Thyroid gland (tissue), 4 donors: Measurements from ENCODE around the gene LRRC8D. TPM values are rescaled to one million over a fixed set of nuclear protein-coding genes. Genes with fewer than 3 reads are reported as not detected.
A peak's percentile ranks its signal among the peaks of the same experiment; 100 is the strongest.

Source experiments
- DNase-seq, 2 donors: peaks; one replicate each; pipeline ENCODE4 v3.0.0-alpha.2; 2019
- H3K27ac ChIP-seq, 3 donors: fragments of 200-600 bp; sonication (generic); 1 replicate in 2 of 3; 2 replicates in 1 of 3; pipeline ENCODE4 v1.5.1; 2016 to 2019; ENCODE audit warnings: mild to moderate bottlenecking in 1 of 3, moderate library complexity in 1 of 3
- H3K27me3 ChIP-seq: fragments of 200-600 bp; sonication (generic); one replicate; pipeline ENCODE4 v1.5.1; 2019
- H3K36me3 ChIP-seq, 2 donors: fragments of 200-600 bp; sonication (generic); one replicate each; pipeline ENCODE4 v1.5.1; 2016 to 2019
- H3K4me1 ChIP-seq, 2 donors: fragments of 200-600 bp; sonication (generic); one replicate each; pipeline ENCODE4 v1.5.1; 2017 to 2019
- H3K4me3 ChIP-seq, 3 donors: fragments of 200-600 bp; sonication (generic); replicated peaks in 1 of 3; 1 replicate in 2 of 3; 2 replicates in 1 of 3; pipeline ENCODE4 v1.5.1; 2016; ENCODE audit warnings: mild to moderate bottlenecking in 1 of 3
- H3K9me3 ChIP-seq: fragments of 200-600 bp; sonication (generic); one replicate; pipeline ENCODE4 v1.5.1; 2017
- POLR2A ChIP-seq, 2 donors: fragments of 450-650 bp; IDR thresholded peaks; one replicate each; pipeline ENCODE4 v1.6.1; 2017; ENCODE audit warnings: antibody characterized with exemption in 2 of 2, mild to moderate bottlenecking in 2 of 2, moderate library complexity in 1 of 2
- WGBS, 2 donors: methylation state at CpG; one replicate each; pipeline ENCODE4 v1.1.5; 2017; 5-methylcytosine and 5-hydroxymethylcytosine counted together
- intact Hi-C: fragments of 100-400 bp; cut with DNase I; formaldehyde crosslinking; loops from one replicate; pipeline ENCODE4 v1.15.1; 2023
- total RNA-seq, 4 donors: library from RNA; depleted of rRNA; stranded (reverse); fragments of >200 nt; gene quantifications; one replicate each; pipeline ENCODE4 v1.2.3, GENCODE V29; 2016
- TF ChIP-seq, protein P1 (sequence below), 6 experiments: fragments of 200-600 bp in 3 of 6; fragments of 450-650 bp in 3 of 6; sonication (generic) in 3 of 6; IDR thresholded peaks; one replicate each; pipeline ENCODE4 v1.5.1; 2016 to 2019; ENCODE audit warnings: antibody characterized with exemption in 6 of 6, mild to moderate bottlenecking in 2 of 6, inconsistent platforms in 1 of 6, moderate library complexity in 1 of 6

LRRC8D gene
- total RNA-seq, 4 donors from 2014 or later = 21.1 to 46.7 (median 35.3) TPM

DNA sequence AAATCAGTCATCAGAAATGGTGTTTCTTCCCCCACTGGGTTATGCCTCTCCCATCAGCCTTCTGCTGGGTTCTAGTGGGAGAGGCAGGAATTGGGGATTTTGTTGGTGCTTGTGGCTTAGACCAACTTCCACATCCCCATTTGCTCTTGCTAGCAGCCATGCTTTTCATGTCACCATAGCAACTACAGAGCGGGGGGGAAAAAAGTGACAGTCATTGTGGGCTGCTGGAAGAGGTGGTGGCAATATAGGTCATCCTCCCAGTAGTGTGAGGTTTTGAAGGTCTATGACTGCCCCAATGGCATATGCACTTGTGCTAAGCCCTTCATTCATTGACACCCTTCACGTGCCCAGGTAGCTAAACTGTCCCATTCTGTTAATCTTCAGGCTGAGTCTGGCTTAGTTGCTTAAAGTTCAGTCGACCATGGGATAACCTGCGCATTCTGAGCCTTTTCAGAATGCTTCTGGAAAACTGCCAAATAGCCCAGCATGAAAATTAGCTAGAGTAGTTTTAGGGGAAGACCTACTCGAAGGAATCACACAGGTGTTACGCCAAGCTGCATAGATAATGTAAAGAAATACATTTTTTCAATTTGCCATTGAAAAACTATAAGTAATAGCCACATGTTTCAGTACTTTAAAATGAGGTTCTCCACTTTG is 120.4 kb downstream of the LRRC8D start:
- peak; percentile 20 to 29 for DNase-seq
- no peak overlapping the region for H3K4me3 ChIP-seq
- WGBS, 2 donors = 46 to 52% methylated on average over 6 of the region's 6 CpGs
- H3K27ac ChIP-seq = no peak overlapping the region
- no peaks in the 10 kb centered on the region for H3K27me3 ChIP-seq
- no peaks in the 10 kb centered on the region for H3K36me3 ChIP-seq
- intact Hi-C loops = no loop called here
- TF ChIP-seq, protein P1, sequence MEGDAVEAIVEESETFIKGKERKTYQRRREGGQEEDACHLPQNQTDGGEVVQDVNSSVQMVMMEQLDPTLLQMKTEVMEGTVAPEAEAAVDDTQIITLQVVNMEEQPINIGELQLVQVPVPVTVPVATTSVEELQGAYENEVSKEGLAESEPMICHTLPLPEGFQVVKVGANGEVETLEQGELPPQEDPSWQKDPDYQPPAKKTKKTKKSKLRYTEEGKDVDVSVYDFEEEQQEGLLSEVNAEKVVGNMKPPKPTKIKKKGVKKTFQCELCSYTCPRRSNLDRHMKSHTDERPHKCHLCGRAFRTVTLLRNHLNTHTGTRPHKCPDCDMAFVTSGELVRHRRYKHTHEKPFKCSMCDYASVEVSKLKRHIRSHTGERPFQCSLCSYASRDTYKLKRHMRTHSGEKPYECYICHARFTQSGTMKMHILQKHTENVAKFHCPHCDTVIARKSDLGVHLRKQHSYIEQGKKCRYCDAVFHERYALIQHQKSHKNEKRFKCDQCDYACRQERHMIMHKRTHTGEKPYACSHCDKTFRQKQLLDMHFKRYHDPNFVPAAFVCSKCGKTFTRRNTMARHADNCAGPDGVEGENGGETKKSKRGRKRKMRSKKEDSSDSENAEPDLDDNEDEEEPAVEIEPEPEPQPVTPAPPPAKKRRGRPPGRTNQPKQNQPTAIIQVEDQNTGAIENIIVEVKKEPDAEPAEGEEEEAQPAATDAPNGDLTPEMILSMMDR (IDR thresholded peaks at IDR 0.05) = no peak
- no peak for TF ChIP-seq POLR2A (IDR thresholded peaks at IDR 0.05)
- peaks cover 49 to 51% of the 10 kb centered on the region in 2 donors for H3K4me1 ChIP-seq
- no peaks in the 10 kb centered on the region for H3K9me3 ChIP-seq

DNA sequence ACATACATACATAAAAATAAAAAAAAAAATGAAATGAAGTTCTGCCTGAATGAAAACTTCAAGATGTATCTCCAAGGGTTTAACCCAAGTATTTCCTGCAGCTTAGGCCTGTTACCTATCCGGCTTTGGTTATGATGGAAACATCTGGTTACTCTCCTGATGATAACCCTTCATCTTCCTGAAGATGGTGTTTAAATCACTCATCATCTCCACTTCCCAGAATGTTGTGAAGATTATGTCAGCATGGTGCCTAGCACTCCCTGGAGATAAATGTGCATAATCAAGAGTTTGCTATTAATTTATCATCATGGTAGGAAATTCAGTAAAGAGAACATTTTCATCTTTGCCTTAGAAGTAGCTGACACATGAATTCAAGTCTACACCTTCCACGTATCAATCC is 121.2 kb downstream of the LRRC8D start:
- intact Hi-C loops = no loop called here
- 91 to 97% methylated on average over 2 of the region's 2 CpGs for WGBS, 2 donors
- Histone ChIP-seq H3K27me3 (no peaks in the 10 kb centered on the region), H3K9me3 (no peaks in the 10 kb centered on the region), H3K36me3 (no peaks in the 10 kb centered on the region), H3K27ac (no peak overlapping the region), H3K4me1 (peaks cover 41 to 46% of the 10 kb centered on the region in 2 donors), H3K4me3 (no peak overlapping the region)
- TF ChIP-seq, protein P1 (IDR thresholded peaks at IDR 0.05) = no peak
- TF ChIP-seq POLR2A (IDR thresholded peaks at IDR 0.05) = no peak
- no peak for DNase-seq

DNA sequence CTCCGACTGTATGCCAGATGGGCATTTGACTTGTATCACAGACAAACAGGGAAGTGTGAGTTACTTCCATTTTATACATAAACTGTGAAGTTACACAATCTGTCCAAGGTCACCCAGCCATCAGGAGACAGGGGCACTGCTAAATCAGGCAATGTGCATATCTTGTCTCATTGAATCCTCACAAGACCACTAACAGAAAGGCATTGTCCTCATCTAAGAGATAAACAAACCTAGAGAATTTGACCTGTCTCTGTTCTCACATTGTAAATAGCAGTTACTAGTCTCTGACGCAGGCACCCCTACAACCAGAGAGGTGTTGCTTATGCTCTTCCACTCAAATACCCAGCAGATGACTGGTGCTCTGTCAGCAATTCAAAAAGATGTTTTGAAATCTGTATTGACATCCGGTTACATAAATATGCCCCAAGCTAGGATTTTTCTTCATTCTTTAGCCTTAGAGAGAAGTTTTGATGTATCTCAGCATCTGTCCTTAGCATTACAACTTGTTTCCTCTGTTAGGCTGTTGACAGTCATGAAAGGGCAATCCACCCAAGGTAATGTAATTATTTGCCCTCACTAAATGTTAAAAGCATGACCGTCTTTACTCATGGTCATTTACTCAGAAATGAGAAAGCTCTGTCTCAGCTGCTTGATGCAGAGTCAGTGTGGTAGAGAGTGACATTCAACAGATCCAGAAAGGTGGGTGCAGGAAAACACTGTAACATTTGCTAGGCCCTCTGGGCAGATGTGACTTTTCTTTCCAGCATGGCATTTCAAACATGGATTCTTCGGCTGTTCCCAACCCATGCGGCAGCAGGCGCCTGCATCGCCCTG is 122.2 kb downstream of the LRRC8D start:
- no peaks in the 10 kb centered on the region for H3K36me3 ChIP-seq
- H3K27me3 ChIP-seq = no peaks in the 10 kb centered on the region
- intact Hi-C loops = no loop called here
- no peak overlapping the region for H3K27ac ChIP-seq
- H3K4me1 ChIP-seq = peaks cover 34 to 37% of the 10 kb centered on the region in 2 donors
- TF ChIP-seq, protein P1 (IDR thresholded peaks at IDR 0.05) = no peak
- TF ChIP-seq POLR2A (IDR thresholded peaks at IDR 0.05) = no peak
- WGBS, 2 donors = 87 to 91% methylated on average over 8 of the region's 8 CpGs
- H3K9me3 ChIP-seq = no peaks in the 10 kb centered on the region
- no peak for DNase-seq
- H3K4me3 ChIP-seq = no peak overlapping the region

DNA sequence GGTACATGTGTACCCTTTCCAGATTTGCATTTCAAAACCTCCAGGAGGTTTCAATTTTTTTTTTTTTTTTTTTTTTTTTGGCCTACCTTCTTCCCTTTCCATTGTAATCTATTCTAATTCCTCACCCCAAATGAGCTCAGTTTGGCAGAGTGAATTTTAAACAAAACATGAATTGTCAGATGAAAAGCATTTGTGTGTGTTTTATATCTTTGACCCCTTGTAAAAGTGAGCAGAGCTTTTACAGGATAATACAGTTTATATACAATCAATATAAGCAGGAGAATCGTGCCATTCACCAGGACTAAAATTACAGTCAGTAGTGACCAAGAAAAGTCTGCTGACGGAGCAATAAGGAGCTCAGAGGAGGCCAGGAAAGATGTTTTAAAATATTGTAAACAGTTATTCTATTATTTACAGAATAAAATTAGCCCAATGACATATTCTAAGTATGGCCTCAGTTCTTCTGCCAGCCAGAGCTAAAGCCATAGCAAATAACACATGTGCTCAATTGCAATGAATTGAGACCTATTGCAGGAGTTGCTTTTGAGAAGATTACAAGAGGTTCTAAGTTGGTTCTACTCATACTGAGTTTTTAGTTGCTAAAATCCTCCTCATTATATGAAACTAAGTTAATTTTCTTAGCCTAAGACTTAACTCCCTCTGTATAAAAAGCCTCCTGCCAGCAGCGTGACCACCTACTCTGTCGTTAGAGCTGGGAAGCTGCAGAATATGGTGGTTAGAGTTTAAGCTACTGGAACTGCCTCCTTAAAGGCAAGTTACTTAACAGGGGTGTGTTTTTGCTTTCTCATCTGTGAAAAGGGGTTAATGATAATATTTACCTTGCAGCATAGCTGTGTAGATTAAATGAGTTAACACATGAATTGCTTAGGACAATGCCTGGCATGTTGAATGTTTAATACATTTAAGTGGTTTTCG is 123.3 kb downstream of the LRRC8D start:
- no peaks in the 10 kb centered on the region for H3K36me3 ChIP-seq
- TF ChIP-seq POLR2A (IDR thresholded peaks at IDR 0.05) = no peak
- TF ChIP-seq, protein P1 (IDR thresholded peaks at IDR 0.05) = no peak
- 54 to 64% methylated on average over 5 of the region's 5 CpGs for WGBS, 2 donors
- H3K27ac ChIP-seq = no peak overlapping the region
- H3K4me3 ChIP-seq = no peak overlapping the region
- intact Hi-C loops = no loop called here
- peaks cover 25 to 28% of the 10 kb centered on the region in 2 donors for H3K4me1 ChIP-seq
- no peaks in the 10 kb centered on the region for H3K27me3 ChIP-seq
- no peak for DNase-seq
- no peaks in the 10 kb centered on the region for H3K9me3 ChIP-seq
